ENCODE data around the gene GDPD4.

GDPD4 gene

GRCh38 chr11:77189588-77190210 is 111.8 kb downstream of the GDPD4 start:
- DNase-seq: no peak

GRCh38 chr11:77188633-77189491 is 112.6 kb downstream of the GDPD4 start:
- DNase-seq: peak; percentile 56

GRCh38 chr11:77187776-77188632 is 113.5 kb downstream of the GDPD4 start:
- peak; percentile 79 for DNase-seq

GRCh38 chr11:77187111-77187750 is 114.3 kb downstream of the GDPD4 start:
- DNase-seq: no peak

- no peak for DNase-seq
Observed at GRCh38 chr11:77186302-77186701, 115.2 kb downstream of the GDPD4 start.

- DNase-seq: no peak
Observed at GRCh38 chr11:77184136-77184860, 117.2 kb downstream of the GDPD4 start.

- DNase-seq: no peak
Observed at GRCh38 chr11:77183431-77183984, 118.0 kb downstream of the GDPD4 start.

GRCh38 chr11:77182542-77183430 is 118.7 kb downstream of the GDPD4 start:
- no peak for DNase-seq

- DNase-seq: no peak
Observed at GRCh38 chr11:77181799-77182541, 119.5 kb downstream of the GDPD4 start.

- DNase-seq: no peak
Observed at GRCh38 chr11:77181226-77181625, 120.3 kb downstream of the GDPD4 start.

GRCh38 chr11:77180346-77180745 is 121.1 kb downstream of the GDPD4 start:
- no peak for DNase-seq

- DNase-seq: no peak
Observed at GRCh38 chr11:77179681-77180080, 121.8 kb downstream of the GDPD4 start.

- no peak for DNase-seq
Observed at GRCh38 chr11:77179048-77179447, 122.4 kb downstream of the GDPD4 start.

GRCh38 chr11:77178150-77178549 is 123.3 kb downstream of the GDPD4 start:
- DNase-seq: no peak

GRCh38 chr11:77176996-77177395 is 124.5 kb downstream of the GDPD4 start:
- no peak for DNase-seq

- DNase-seq: no peak
Observed at GRCh38 chr11:77175869-77176539, 125.5 kb downstream of the GDPD4 start.

GRCh38 chr11:77175021-77175842 is 126.3 kb downstream of the GDPD4 start:
- no peak for DNase-seq

- DNase-seq: no peak
Observed at GRCh38 chr11:77174559-77174958, 126.9 kb downstream of the GDPD4 start.

All from left hindlimb (tissue), 1 donor.